H1 (cell line): ENCODE measurements around the gene ALDH1A2. TPM values are rescaled to one million over a fixed set of nuclear protein-coding genes. Genes with fewer than 3 reads are reported as not detected.

Source experiments
- CTCF ChIA-PET: fragments of 300-600 bp; sonication (Branson Sonifier 250); formaldehyde crosslinking; loops from one replicate; lab custom pipeline; 2021; ENCODE audit not compliant: partially characterized antibody; lab: Charles Lee
- POLR2A ChIA-PET: fragments of 300-600 bp; sonication (Branson Sonifier 250); formaldehyde crosslinking; loops from one replicate; lab custom pipeline; 2021; ENCODE audit warnings: inconsistent platforms; ENCODE audit not compliant: partially characterized antibody; lab: Charles Lee
- DNase-seq, 2 experiments: peaks; one replicate each; pipeline versions ENCODE4 v3.0.0 to v3.0.0-alpha.2; 2010 to 2022; ENCODE audit warnings: low spot score in 2 of 2, low read depth in 1 of 2, mixed read lengths in 1 of 2
- FAIRE-seq: peaks from 2 replicates; lab custom pipeline; 2011; peaks lifted over from hg19 to GRCh38; lab: Jason Lieb, UNC
- H2AFZ ChIP-seq: 2 replicates; pipeline ENCODE4 v1.8.1; 2012; ENCODE audit warnings: low read length, inconsistent platforms
- H2AK5ac ChIP-seq: 2 replicates; pipeline ENCODE4 v1.6.1; 2013; ENCODE audit warnings: low read depth, low read length
- H2BK120ac ChIP-seq: replicated peaks from 2 replicates; pipeline ENCODE3; 2013; ENCODE audit warnings: low read depth, low read length, inconsistent platforms
- H2BK12ac ChIP-seq: 2 replicates; pipeline ENCODE4 v1.6.1; 2013; ENCODE audit warnings: low read depth, low read length
- H2BK15ac ChIP-seq: 2 replicates; pipeline ENCODE4 v1.6.1; 2013; ENCODE audit warnings: low read length
- H2BK20ac ChIP-seq: 2 replicates; pipeline ENCODE4 v1.6.1; 2013; ENCODE audit warnings: low read length
- H2BK5ac ChIP-seq: 2 replicates; pipeline ENCODE4 v1.6.1; 2013; ENCODE audit warnings: low read depth, low read length
- H3K14ac ChIP-seq: 2 replicates; pipeline ENCODE4 v1.6.1; 2013; ENCODE audit warnings: inconsistent platforms; ENCODE audit not compliant: insufficient read length
- H3K18ac ChIP-seq: 2 replicates; pipeline ENCODE4 v1.6.1; 2013; ENCODE audit warnings: low read length; ENCODE audit errors: extremely low read depth
- H3K23ac ChIP-seq: 2 replicates; pipeline ENCODE4 v1.6.1; 2013; ENCODE audit warnings: inconsistent platforms; ENCODE audit not compliant: insufficient read length
- H3K23me2 ChIP-seq: 2 replicates; pipeline ENCODE4 v1.6.1; 2013; ENCODE audit warnings: low read depth, low read length
- H3K27ac ChIP-seq: 2 replicates; pipeline ENCODE4 v1.6.1; 2011; ENCODE audit warnings: low read depth, low read length, inconsistent platforms
- H3K27me3 ChIP-seq, 4 experiments: replicated peaks in 1 of 4; 1 replicate in 1 of 4; 2 replicates in 3 of 4; pipeline versions ENCODE4 v1.6.1 to v1.8.1; 2011 to 2013; ENCODE audit warnings: low read length in 3 of 4, mild to moderate bottlenecking in 3 of 4, inconsistent platforms in 2 of 4, mixed read lengths in 2 of 4, moderate library complexity in 1 of 4; ENCODE audit not compliant: control insufficient read depth in 3 of 4, insufficient read depth in 3 of 4; ENCODE audit errors: extremely low read depth in 1 of 4
- H3K36me3 ChIP-seq, 4 experiments: 2 replicates each; pipeline versions ENCODE4 v1.6.1 to v1.8.1; 2011 to 2013; ENCODE audit warnings: mild to moderate bottlenecking in 4 of 4, low read length in 3 of 4, moderate library complexity in 2 of 4, control low read depth in 1 of 4, inconsistent platforms in 1 of 4; ENCODE audit not compliant: insufficient read depth in 4 of 4, control insufficient read depth in 2 of 4
- H3K4ac ChIP-seq: replicated peaks from 2 replicates; pipeline ENCODE3; 2013; ENCODE audit warnings: low read length, low read depth, mixed read lengths, inconsistent platforms; ENCODE audit not compliant: insufficient read length
- H3K4me1 ChIP-seq, 4 experiments: replicated peaks in 1 of 4; 1 replicate in 1 of 4; 2 replicates in 3 of 4; pipeline versions ENCODE4 v1.6.1 to v1.8.1; 2011 to 2013; ENCODE audit warnings: low read length in 3 of 4, inconsistent platforms in 2 of 4, mixed read lengths in 1 of 4; ENCODE audit not compliant: insufficient read depth in 4 of 4, control insufficient read depth in 3 of 4
- H3K4me2 ChIP-seq, 2 experiments: 2 replicates each; pipeline versions ENCODE4 v1.6.1 to v1.8.1; 2011 to 2013; ENCODE audit warnings: low read depth in 2 of 2, low read length in 2 of 2, control low read depth in 1 of 2, inconsistent platforms in 1 of 2, mild to moderate bottlenecking in 1 of 2; ENCODE audit not compliant: insufficient read depth in 1 of 2
- H3K4me3 ChIP-seq, 4 experiments: fragments of 200-600, 300-600 bp in 1 of 4; sonication (generic), shearing (Covaris generic), sonication (Bioruptor Twin) in 1 of 4; 2 replicates each; pipeline versions ENCODE4 v1.5.1 to v1.8.1; 2011 to 2016; ENCODE audit warnings: low read length in 4 of 4, low read depth in 3 of 4, control low read depth in 2 of 4, inconsistent platforms in 2 of 4, mild to moderate bottlenecking in 2 of 4, mixed read lengths in 1 of 4, moderate library complexity in 1 of 4; ENCODE audit not compliant: insufficient read depth in 2 of 4; ENCODE audit errors: extremely low read depth in 1 of 4
- H3K56ac ChIP-seq: replicated peaks from 2 replicates; pipeline ENCODE3; 2013; ENCODE audit warnings: low read depth, mild to moderate bottlenecking, mixed read lengths, low read length, inconsistent platforms; ENCODE audit not compliant: insufficient read length
- H3K79me1 ChIP-seq: 2 replicates; pipeline ENCODE4 v1.6.1; 2013; ENCODE audit warnings: low read depth, low read length, control low read depth
- H3K79me2 ChIP-seq, 2 experiments: 2 replicates each; pipeline versions ENCODE4 v1.6.1 to v1.8.1; 2012 to 2013; ENCODE audit warnings: low read length in 2 of 2, mild to moderate bottlenecking in 2 of 2, inconsistent platforms in 1 of 2; ENCODE audit not compliant: insufficient read depth in 2 of 2, control insufficient read depth in 1 of 2
- H3K9ac ChIP-seq, 4 experiments: replicated peaks in 1 of 4; 1 replicate in 1 of 4; 2 replicates in 3 of 4; pipeline versions ENCODE4 v1.6.1 to v1.8.1; 2011 to 2013; ENCODE audit warnings: low read depth in 3 of 4, low read length in 3 of 4, control low read depth in 2 of 4, mild to moderate bottlenecking in 2 of 4, moderate library complexity in 2 of 4, inconsistent platforms in 1 of 4; ENCODE audit errors: extremely low read depth in 1 of 4
- H3K9me3 ChIP-seq, 2 experiments: 2 replicates each; pipeline versions ENCODE4 v1.6.1 to v1.8.1; 2012 to 2013; ENCODE audit warnings: mild to moderate bottlenecking in 2 of 2, moderate library complexity in 2 of 2, control low read depth in 1 of 2, inconsistent platforms in 1 of 2, low read depth in 1 of 2, low read length in 1 of 2, mixed read lengths in 1 of 2; ENCODE audit not compliant: insufficient read depth in 2 of 2
- H4K20me1 ChIP-seq, 2 experiments: replicated peaks in 1 of 2; 2 replicates each; pipeline versions ENCODE3 to v1.8.1; 2011 to 2013; ENCODE audit warnings: inconsistent platforms in 2 of 2, low read length in 2 of 2, mild to moderate bottlenecking in 1 of 2; ENCODE audit not compliant: insufficient read depth in 2 of 2, control insufficient read depth in 1 of 2
- H4K5ac ChIP-seq: 2 replicates; pipeline ENCODE4 v1.6.1; 2013; ENCODE audit warnings: low read length, low read depth, mixed read lengths, inconsistent platforms; ENCODE audit not compliant: insufficient read length
- H4K8ac ChIP-seq: 2 replicates; pipeline ENCODE4 v1.8.0; 2013; ENCODE audit warnings: mild to moderate bottlenecking, moderate library complexity, low read length, inconsistent platforms; ENCODE audit not compliant: insufficient read depth; ENCODE audit errors: extremely low read depth
- H4K91ac ChIP-seq: replicated peaks from 2 replicates; pipeline ENCODE3; 2013; ENCODE audit warnings: low read length, mixed read lengths, inconsistent platforms; ENCODE audit not compliant: insufficient read length
- BRCA1 ChIP-seq: IDR thresholded peaks from 2 replicates; pipeline ENCODE4 v1.6.1; 2012; ENCODE audit warnings: low read depth, low read length, improper control_type of control experiment
- CEBPB ChIP-seq: IDR thresholded peaks from 2 replicates; pipeline ENCODE4 v1.6.1; 2012; ENCODE audit warnings: low read depth, low read length
- FOSL1 ChIP-seq: IDR thresholded peaks from 2 replicates; pipeline ENCODE4 v1.6.1; 2011; ENCODE audit warnings: mild to moderate bottlenecking, low read depth, low read length, moderate library complexity; ENCODE audit not compliant: insufficient read depth
- HDAC2 ChIP-seq, 2 experiments: fragments of 300-600 bp in 1 of 2; sonication (generic) in 1 of 2; IDR thresholded peaks; 2 replicates each; pipeline ENCODE4 v1.6.1; 2011 to 2012; ENCODE audit warnings: low read depth in 2 of 2, low read length in 2 of 2, mild to moderate bottlenecking in 2 of 2, moderate library complexity in 2 of 2, borderline replicate concordance in 1 of 2, inconsistent platforms in 1 of 2
- MAFK ChIP-seq: IDR thresholded peaks from 2 replicates; pipeline ENCODE4 v1.6.1; 2012; ENCODE audit warnings: low read depth, mild to moderate bottlenecking, improper control_type of control experiment, low read length
- PHF8 ChIP-seq: fragments of 200-600 bp; sonication (generic); conservative IDR thresholded peaks from 2 replicates; pipeline ENCODE4 v1.7.1; 2012; ENCODE audit warnings: low read depth, mild to moderate bottlenecking, inconsistent platforms, low read length, moderate library complexity
- POLR2AphosphoS5 ChIP-seq: IDR thresholded peaks from 2 replicates; pipeline ENCODE4 v1.6.1; 2011; ENCODE audit warnings: low read depth, low read length
- RAD21 ChIP-seq, 2 experiments: IDR thresholded peaks in 1 of 2; conservative IDR thresholded peaks in 1 of 2; 2 replicates each; pipeline ENCODE4 v1.6.1; 2011; ENCODE audit warnings: low read depth in 2 of 2, low read length in 2 of 2, improper control_type of control experiment in 1 of 2, inconsistent platforms in 1 of 2, mild to moderate bottlenecking in 1 of 2, moderate library complexity in 1 of 2
- SIN3A ChIP-seq, 2 experiments: IDR thresholded peaks in 1 of 2; conservative IDR thresholded peaks in 1 of 2; 2 replicates each; pipeline ENCODE4 v1.6.1; 2011 to 2012; ENCODE audit warnings: low read length in 2 of 2, improper control_type of control experiment in 1 of 2, low read depth in 1 of 2, mild to moderate bottlenecking in 1 of 2
- SIRT6 ChIP-seq: IDR thresholded peaks from one replicate; pipeline ENCODE4 v1.7.1; 2012; ENCODE audit warnings: low read length, inconsistent platforms
- SIX5 ChIP-seq: IDR thresholded peaks from 2 replicates; pipeline ENCODE4 v1.6.1; 2011; ENCODE audit warnings: mild to moderate bottlenecking, low read depth, low read length
- SP1 ChIP-seq: IDR thresholded peaks from 2 replicates; pipeline ENCODE4 v1.6.1; 2011; ENCODE audit warnings: low read depth, low read length
- TAF1 ChIP-seq: IDR thresholded peaks from 2 replicates; pipeline ENCODE4 v1.6.1; 2011; ENCODE audit warnings: mild to moderate bottlenecking, low read depth, low read length
- WGBS, 2 experiments: shearing (Covaris generic) in 1 of 2; methylation state at CpG; one replicate each; pipeline versions ENCODE4 v1.1.6 to v1.1.7; 2013 to 2015; ENCODE audit warnings: low lambda C conversion rate in 2 of 2, mixed read lengths in 2 of 2, inconsistent platforms in 1 of 2, low coverage in 1 of 2, missing lambda C conversion rate in 1 of 2; ENCODE audit not compliant: insufficient replicate concordance in 2 of 2, insufficient coverage in 1 of 2, insufficient read length in 1 of 2; ENCODE audit errors: extremely low coverage in 1 of 2, missing lambda C conversion rate in 1 of 2; 5-methylcytosine and 5-hydroxymethylcytosine counted together
- polyA plus RNA-seq, 7 experiments: library from polyadenylated mRNA; depleted of rRNA in 3 of 7; stranded (reverse) in 5 of 7; unstranded in 2 of 7; fragments of >200 nt in 5 of 7; fragments of 200-250 nt in 2 of 7; gene quantifications; 1 replicate in 5 of 7; 2 replicates in 1 of 7; 4 replicates in 1 of 7; pipeline versions ENCODE4 v1.2.1 to v1.2.3, GENCODE V29; 2011 to 2013; ENCODE audit warnings: missing spikeins in 2 of 7, mixed read lengths in 2 of 7
- total RNA-seq: library from RNA; stranded (reverse); fragmentation: NEBNext Ultra II Directional; extraction: Animal tissue kit (Norgen Biotek cat#: 25700); gene quantifications from 2 replicates; pipeline ENCODE4 v1.2.1, GENCODE V29; 2021

ALDH1A2 gene
- total and polyA plus RNA-seq, 2 of the 8 experiments (the other 6 are each of a cell fraction or from before 2014, with no cell fraction given), result 0.06 to 0.24 TPM

GRCh38 chr15:58087871-58088270, 22.4 kb upstream of the ALDH1A2 start:
- Histone ChIP-seq H3K23me2 (no peaks in the 10 kb centered on the region), H2BK120ac (no peak overlapping the region), H2BK5ac (no peak overlapping the region), H3K14ac (no peak overlapping the region), H3K36me3 (no peaks in the 10 kb centered on the region), H3K4me3 (no peak overlapping the region), H3K4ac (no peak overlapping the region), H3K23ac (no peak overlapping the region), H2BK15ac (no peak overlapping the region), H3K56ac (no peak overlapping the region)
- DNase-seq (no peak), FAIRE-seq (no peak)
- ChIA-PET CTCF (interaction anchor here (0.9 to 2.7 kb wide), 3 partner anchors 11 to 337 kb away, joined by 3 to 10 read pairs (median 6); no protein-coding TSS in a partner anchor), POLR2A (no interaction called here)
- no peak for TF ChIP-seq SIX5
- TF ChIP-seq SIN3A (conservative IDR thresholded peaks at IDR 0.05 in 1 of 2, IDR thresholded peaks at IDR 0.05 in 1 of 2; ENCODE audit: low read depth in 1 of 2, low read length in 2 of 2), result no peak
- no peak for TF ChIP-seq RAD21 (IDR thresholded peaks at IDR 0.05 in 1 of 2, conservative IDR thresholded peaks at IDR 0.05 in 1 of 2; ENCODE audit: low read depth in 2 of 2, low read length in 2 of 2)
- no peak for TF ChIP-seq POLR2AphosphoS5
- no peak for TF ChIP-seq MAFK
- TF ChIP-seq HDAC2 (IDR thresholded peaks at IDR 0.05; ENCODE audit: borderline replicate concordance in 1 of 2, low read depth in 2 of 2, low read length in 2 of 2), result no peak
- TF ChIP-seq FOSL1, result no peak
- no peak for TF ChIP-seq BRCA1
- TF ChIP-seq PHF8, result no peak
- no peak for TF ChIP-seq SP1
- no peak for TF ChIP-seq SIRT6
- no peak for TF ChIP-seq TAF1
- TF ChIP-seq CEBPB, result no peak
- TF ChIP-seq, all 59 proteins: peak for 0
- Histone ChIP-seq H3K27ac (no peak overlapping the region), H2BK20ac (no peak overlapping the region), H3K4me2 (no peak overlapping the region), H2BK12ac (no peak overlapping the region), H4K20me1 (no peaks in the 10 kb centered on the region), H3K9ac (no peak overlapping the region), H3K9me3 (no peaks in the 10 kb centered on the region), H3K79me2 (no peaks in the 10 kb centered on the region), H2AK5ac (no peak overlapping the region), H4K5ac (no peak overlapping the region), H2AFZ (no peak overlapping the region), H3K4me1 (no peaks in the 10 kb centered on the region), H4K8ac (no peak overlapping the region), H3K27me3 (no peaks in the 10 kb centered on the region), H3K79me1 (no peaks in the 10 kb centered on the region), H4K91ac (no peak overlapping the region), H3K18ac (no peak overlapping the region)
- 83% methylated on average over 2 of the region's 2 CpGs; no CpG with 5 or more reads in 1 of the 2 experiments for WGBS, 2 experiments
